Measurements from ENCODE around the gene TRPC6. TPM values are rescaled to one million over a fixed set of nuclear protein-coding genes. Genes with fewer than 3 reads are reported as not detected.

TRPC6 gene
- total and polyA plus RNA-seq, 2 of the 8 experiments (the other 6 are each of a cell fraction or from before 2014, with no cell fraction given) = 0.26 to 0.39 TPM

GRCh38 chr11:101446238-101446637, 137.6 kb downstream of the TRPC6 start (continued):
- TF ChIP-seq JUN (IDR thresholded peaks at IDR 0.05; ENCODE audit: low read depth, low read length) = no peak
- no peak for TF ChIP-seq POU5F1 (IDR thresholded peaks at IDR 0.05; ENCODE audit: low read depth, low read length)
